ENCODE data around the gene OR5AR1. TPM values are rescaled to one million over a fixed set of nuclear protein-coding genes. Genes with fewer than 3 reads are reported as not detected.
"Not testable (repeated sequence)": the region's sequence is repeated elsewhere in the genome, so short reads cannot be mapped to it uniquely, and the experiment has no call there.

Gene OR5AR1
- polyA plus RNA-seq (2012; ENCODE audit: low read depth, missing spikeins), result not detected

- DNase-seq (ENCODE audit: insufficient read length, low spot score), result no peak
- no peak for TF ChIP-seq TAF1 (IDR thresholded peaks at IDR 0.05; ENCODE audit: low read depth, low read length)
- no peak for TF ChIP-seq PAX5 (IDR thresholded peaks at IDR 0.05; ENCODE audit: insufficient read depth, low read length, severe bottlenecking)
- no peak for TF ChIP-seq POU2F2 (IDR thresholded peaks at IDR 0.05; ENCODE audit: low read depth, low read length)
- TF ChIP-seq SPI1 (IDR thresholded peaks at IDR 0.05; ENCODE audit: low read depth, low read length), result no peak
- no peak for TF ChIP-seq POLR2A (IDR thresholded peaks at IDR 0.05; ENCODE audit: low read depth, low read length)
- no peak for TF ChIP-seq POLR2AphosphoS5 (IDR thresholded peaks at IDR 0.05; ENCODE audit: low read depth, low read length)
- FAIRE-seq, result no peak
These were observed at the start of gene OR5AR1 for GRCh38 chr11:56663386-56663785. TSS of gene OR5AR1 (plus strand) at chr11:56663686. CDS start at chr11:56663686, 0 bp downstream.

- TF ChIP-seq PAX5 (IDR thresholded peaks at IDR 0.05; ENCODE audit: insufficient read depth, low read length, severe bottlenecking) (no peak), SPI1 (IDR thresholded peaks at IDR 0.05; ENCODE audit: low read depth, low read length) (no peak; the same call in 1 of the 2 replicates), POU2F2 (IDR thresholded peaks at IDR 0.05; ENCODE audit: low read depth, low read length) (no peak), POLR2AphosphoS5 (IDR thresholded peaks at IDR 0.05; ENCODE audit: low read depth, low read length) (no peak), TAF1 (IDR thresholded peaks at IDR 0.05; ENCODE audit: low read depth, low read length) (no peak), POLR2A (IDR thresholded peaks at IDR 0.05; ENCODE audit: low read depth, low read length) (no peak)
- FAIRE-seq, result no peak
- DNase-seq (ENCODE audit: insufficient read length, low spot score), result no peak
These were observed 38.8 kb upstream of the OR5AR1 start for GRCh38 chr11:56624661-56625110.

GRCh38 chr11:56625946-56626345 is 37.5 kb upstream of the OR5AR1 start:
- no peak for FAIRE-seq
- TF ChIP-seq POLR2A (IDR thresholded peaks at IDR 0.05; ENCODE audit: low read depth, low read length) (no peak), SPI1 (IDR thresholded peaks at IDR 0.05; ENCODE audit: low read depth, low read length) (no peak), POU2F2 (IDR thresholded peaks at IDR 0.05; ENCODE audit: low read depth, low read length) (no peak), POLR2AphosphoS5 (IDR thresholded peaks at IDR 0.05; ENCODE audit: low read depth, low read length) (no peak), PAX5 (IDR thresholded peaks at IDR 0.05; ENCODE audit: insufficient read depth, low read length, severe bottlenecking) (no peak), TAF1 (IDR thresholded peaks at IDR 0.05; ENCODE audit: low read depth, low read length) (no peak)
- DNase-seq (ENCODE audit: insufficient read length, low spot score), result no peak

GRCh38 chr11:56632329-56632728 is 31.2 kb upstream of the OR5AR1 start:
- DNase-seq (ENCODE audit: insufficient read length, low spot score) (no peak), FAIRE-seq (no peak)
- TF ChIP-seq SPI1 (IDR thresholded peaks at IDR 0.05; ENCODE audit: low read depth, low read length) (no peak), PAX5 (IDR thresholded peaks at IDR 0.05; ENCODE audit: insufficient read depth, low read length, severe bottlenecking) (no peak)

- no peak for DNase-seq (ENCODE audit: insufficient read length, low spot score)
- TF ChIP-seq POLR2AphosphoS5 (IDR thresholded peaks at IDR 0.05; ENCODE audit: low read depth, low read length) (no peak), PAX5 (IDR thresholded peaks at IDR 0.05; ENCODE audit: insufficient read depth, low read length, severe bottlenecking) (no peak), TAF1 (IDR thresholded peaks at IDR 0.05; ENCODE audit: low read depth, low read length) (no peak), POU2F2 (IDR thresholded peaks at IDR 0.05; ENCODE audit: low read depth, low read length) (no peak), SPI1 (IDR thresholded peaks at IDR 0.05; ENCODE audit: low read depth, low read length) (no peak), POLR2A (IDR thresholded peaks at IDR 0.05; ENCODE audit: low read depth, low read length) (no peak)
- no peak for FAIRE-seq
These were observed 26.6 kb upstream of the OR5AR1 start for GRCh38 chr11:56636861-56637260.

- no peak for FAIRE-seq
- no peak for DNase-seq (ENCODE audit: insufficient read length, low spot score)
- TF ChIP-seq TAF1 (IDR thresholded peaks at IDR 0.05; ENCODE audit: low read depth, low read length), result no peak
- no peak for TF ChIP-seq PAX5 (IDR thresholded peaks at IDR 0.05; ENCODE audit: insufficient read depth, low read length, severe bottlenecking)
- TF ChIP-seq SPI1 (IDR thresholded peaks at IDR 0.05; ENCODE audit: low read depth, low read length), result no peak
- TF ChIP-seq POU2F2 (IDR thresholded peaks at IDR 0.05; ENCODE audit: low read depth, low read length), result no peak
- no peak for TF ChIP-seq POLR2A (IDR thresholded peaks at IDR 0.05; ENCODE audit: low read depth, low read length)
- TF ChIP-seq POLR2AphosphoS5 (IDR thresholded peaks at IDR 0.05; ENCODE audit: low read depth, low read length), result no peak
These were observed 26.0 kb upstream of the OR5AR1 start for GRCh38 chr11:56637500-56637899.

- TF ChIP-seq SPI1 (IDR thresholded peaks at IDR 0.05; ENCODE audit: low read depth, low read length), result no peak
- no peak for TF ChIP-seq POLR2AphosphoS5 (IDR thresholded peaks at IDR 0.05; ENCODE audit: low read depth, low read length)
- TF ChIP-seq POLR2A (IDR thresholded peaks at IDR 0.05; ENCODE audit: low read depth, low read length), result no peak
- TF ChIP-seq TAF1 (IDR thresholded peaks at IDR 0.05; ENCODE audit: low read depth, low read length), result no peak
- TF ChIP-seq PAX5 (IDR thresholded peaks at IDR 0.05; ENCODE audit: insufficient read depth, low read length, severe bottlenecking), result no peak
- TF ChIP-seq POU2F2 (IDR thresholded peaks at IDR 0.05; ENCODE audit: low read depth, low read length), result no peak
- DNase-seq (ENCODE audit: insufficient read length, low spot score), result no peak
- FAIRE-seq, result no peak
These were observed 21.1 kb upstream of the OR5AR1 start, which contains the start of gene OR5AP2 for GRCh38 chr11:56642339-56642738. TSS of gene OR5AP2 (minus strand) at chr11:56642439. CDS start at chr11:56642439, 0 bp downstream.

- FAIRE-seq, result no peak
- TF ChIP-seq POLR2A (IDR thresholded peaks at IDR 0.05; ENCODE audit: low read depth, low read length), result no peak
- no peak for TF ChIP-seq POLR2AphosphoS5 (IDR thresholded peaks at IDR 0.05; ENCODE audit: low read depth, low read length)
- no peak for TF ChIP-seq PAX5 (IDR thresholded peaks at IDR 0.05; ENCODE audit: insufficient read depth, low read length, severe bottlenecking)
- TF ChIP-seq TAF1 (IDR thresholded peaks at IDR 0.05; ENCODE audit: low read depth, low read length), result no peak
- TF ChIP-seq POU2F2 (IDR thresholded peaks at IDR 0.05; ENCODE audit: low read depth, low read length), result no peak
- no peak for TF ChIP-seq SPI1 (IDR thresholded peaks at IDR 0.05; ENCODE audit: low read depth, low read length)
- DNase-seq (ENCODE audit: insufficient read length, low spot score), result no peak
These were observed 3.7 kb upstream of the OR5AR1 start for GRCh38 chr11:56659755-56660154.

GRCh38 chr11:56670984-56671383 is 7.5 kb downstream of the OR5AR1 start:
- TF ChIP-seq TAF1 (IDR thresholded peaks at IDR 0.05; ENCODE audit: low read depth, low read length), result no peak
- TF ChIP-seq SPI1 (IDR thresholded peaks at IDR 0.05; ENCODE audit: low read depth, low read length), result no peak
- no peak for TF ChIP-seq PAX5 (IDR thresholded peaks at IDR 0.05; ENCODE audit: insufficient read depth, low read length, severe bottlenecking)
- no peak for TF ChIP-seq POLR2A (IDR thresholded peaks at IDR 0.05; ENCODE audit: low read depth, low read length)
- TF ChIP-seq POLR2AphosphoS5 (IDR thresholded peaks at IDR 0.05; ENCODE audit: low read depth, low read length), result no peak
- TF ChIP-seq POU2F2 (IDR thresholded peaks at IDR 0.05; ENCODE audit: low read depth, low read length), result no peak
- no peak for DNase-seq (ENCODE audit: insufficient read length, low spot score)
- no peak for FAIRE-seq

- DNase-seq (ENCODE audit: insufficient read length, low spot score) (no peak), FAIRE-seq (no peak)
- TF ChIP-seq POLR2AphosphoS5 (IDR thresholded peaks at IDR 0.05; ENCODE audit: low read depth, low read length), result no peak
- TF ChIP-seq PAX5 (IDR thresholded peaks at IDR 0.05; ENCODE audit: insufficient read depth, low read length, severe bottlenecking), result no peak
- no peak for TF ChIP-seq SPI1 (IDR thresholded peaks at IDR 0.05; ENCODE audit: low read depth, low read length)
- TF ChIP-seq POU2F2 (IDR thresholded peaks at IDR 0.05; ENCODE audit: low read depth, low read length), result no peak
- no peak for TF ChIP-seq POLR2A (IDR thresholded peaks at IDR 0.05; ENCODE audit: low read depth, low read length)
- no peak for TF ChIP-seq TAF1 (IDR thresholded peaks at IDR 0.05; ENCODE audit: low read depth, low read length)
These were observed 25.1 kb downstream of the OR5AR1 start for GRCh38 chr11:56688554-56689100.

- FAIRE-seq, result peak; percentile 77
- not testable (repeated sequence) for DNase-seq (ENCODE audit: insufficient read length, low spot score)
These were observed 27.7 kb downstream of the OR5AR1 start for GRCh38 chr11:56691179-56691578.

Data from GM12891 (cell line).